Choroid plexus epithelial cell (primary cell): ENCODE measurements around the gene PROX1.

Experiments
- DNase-seq: peaks from one replicate; pipeline ENCODE4 v3.0.0-alpha.2; 2010; ENCODE audit warnings: low read depth
- H3K4me3 ChIP-seq: 2 replicates; pipeline ENCODE4 v1.5.1; 2011; ENCODE audit warnings: low read depth, mild to moderate bottlenecking, control low read depth, low read length, moderate library complexity
- TF ChIP-seq, protein P1 (sequence below): conservative IDR thresholded peaks from 2 replicates; pipeline ENCODE4 v1.5.1; 2011; ENCODE audit warnings: low read depth, mild to moderate bottlenecking, control low read depth, inconsistent platforms, low read length, moderate library complexity

The PROX1 gene, protein sequence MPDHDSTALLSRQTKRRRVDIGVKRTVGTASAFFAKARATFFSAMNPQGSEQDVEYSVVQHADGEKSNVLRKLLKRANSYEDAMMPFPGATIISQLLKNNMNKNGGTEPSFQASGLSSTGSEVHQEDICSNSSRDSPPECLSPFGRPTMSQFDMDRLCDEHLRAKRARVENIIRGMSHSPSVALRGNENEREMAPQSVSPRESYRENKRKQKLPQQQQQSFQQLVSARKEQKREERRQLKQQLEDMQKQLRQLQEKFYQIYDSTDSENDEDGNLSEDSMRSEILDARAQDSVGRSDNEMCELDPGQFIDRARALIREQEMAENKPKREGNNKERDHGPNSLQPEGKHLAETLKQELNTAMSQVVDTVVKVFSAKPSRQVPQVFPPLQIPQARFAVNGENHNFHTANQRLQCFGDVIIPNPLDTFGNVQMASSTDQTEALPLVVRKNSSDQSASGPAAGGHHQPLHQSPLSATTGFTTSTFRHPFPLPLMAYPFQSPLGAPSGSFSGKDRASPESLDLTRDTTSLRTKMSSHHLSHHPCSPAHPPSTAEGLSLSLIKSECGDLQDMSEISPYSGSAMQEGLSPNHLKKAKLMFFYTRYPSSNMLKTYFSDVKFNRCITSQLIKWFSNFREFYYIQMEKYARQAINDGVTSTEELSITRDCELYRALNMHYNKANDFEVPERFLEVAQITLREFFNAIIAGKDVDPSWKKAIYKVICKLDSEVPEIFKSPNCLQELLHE

DNA sequence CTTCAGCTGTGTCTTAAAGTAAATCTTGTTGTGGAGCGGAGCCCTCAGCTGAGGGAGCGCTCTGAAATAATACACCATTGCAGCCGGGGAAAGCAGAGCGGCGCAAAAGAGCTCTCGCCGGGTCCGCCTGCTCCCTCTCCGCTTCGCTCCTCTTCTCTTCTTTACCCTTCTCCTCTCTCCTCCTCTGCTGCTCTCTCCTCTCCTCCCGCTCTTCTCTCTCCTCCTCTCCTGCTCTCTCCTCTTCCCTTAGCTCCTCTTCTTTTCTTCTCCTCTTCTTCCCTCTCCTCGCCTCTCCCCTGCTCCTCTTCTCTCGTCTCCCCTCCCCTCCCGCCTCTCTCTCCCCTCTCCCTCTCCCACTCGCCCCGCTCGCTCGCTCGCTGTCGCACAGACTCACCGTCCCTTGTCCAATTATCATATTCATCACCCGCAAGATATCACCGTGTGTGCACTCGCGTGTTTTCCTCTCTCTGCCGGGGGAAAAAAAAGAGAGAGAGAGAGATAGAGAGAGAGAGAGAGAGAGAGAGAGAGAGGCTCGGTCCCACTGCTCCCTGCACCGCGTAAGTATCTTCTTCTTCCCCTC is at the start of gene PROX1:
PROX1 (plus strand) TSS at position 47 of the 580 bp plus-strand sequence. CDS start 8,563 bp downstream, outside the sequence.
- peak within 1 kb of the TSS; percentile 62 for H3K4me3 ChIP-seq
- TF ChIP-seq, protein P1, sequence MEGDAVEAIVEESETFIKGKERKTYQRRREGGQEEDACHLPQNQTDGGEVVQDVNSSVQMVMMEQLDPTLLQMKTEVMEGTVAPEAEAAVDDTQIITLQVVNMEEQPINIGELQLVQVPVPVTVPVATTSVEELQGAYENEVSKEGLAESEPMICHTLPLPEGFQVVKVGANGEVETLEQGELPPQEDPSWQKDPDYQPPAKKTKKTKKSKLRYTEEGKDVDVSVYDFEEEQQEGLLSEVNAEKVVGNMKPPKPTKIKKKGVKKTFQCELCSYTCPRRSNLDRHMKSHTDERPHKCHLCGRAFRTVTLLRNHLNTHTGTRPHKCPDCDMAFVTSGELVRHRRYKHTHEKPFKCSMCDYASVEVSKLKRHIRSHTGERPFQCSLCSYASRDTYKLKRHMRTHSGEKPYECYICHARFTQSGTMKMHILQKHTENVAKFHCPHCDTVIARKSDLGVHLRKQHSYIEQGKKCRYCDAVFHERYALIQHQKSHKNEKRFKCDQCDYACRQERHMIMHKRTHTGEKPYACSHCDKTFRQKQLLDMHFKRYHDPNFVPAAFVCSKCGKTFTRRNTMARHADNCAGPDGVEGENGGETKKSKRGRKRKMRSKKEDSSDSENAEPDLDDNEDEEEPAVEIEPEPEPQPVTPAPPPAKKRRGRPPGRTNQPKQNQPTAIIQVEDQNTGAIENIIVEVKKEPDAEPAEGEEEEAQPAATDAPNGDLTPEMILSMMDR: peak; percentile 29
- DNase-seq: peak; percentile 86

DNA sequence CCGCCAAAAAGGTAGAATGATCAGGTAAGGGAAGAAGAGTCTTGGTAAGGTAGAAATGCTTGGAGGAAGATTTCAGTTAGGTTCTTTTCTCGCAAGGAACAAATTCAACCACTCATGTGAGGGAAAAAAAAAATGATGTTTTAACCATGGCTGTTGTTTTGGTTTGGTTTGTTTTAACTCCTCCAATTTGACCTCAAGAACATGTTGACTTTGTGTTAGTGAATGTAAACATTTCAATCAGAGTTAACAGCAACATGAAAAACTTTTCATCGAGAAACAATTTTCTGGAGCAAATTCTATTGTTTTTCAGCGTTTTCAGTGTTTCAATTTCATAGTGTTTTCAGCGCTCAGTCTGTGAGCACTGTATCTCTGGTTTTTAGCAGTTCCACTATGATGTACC is 49.0 kb upstream of the PROX1 start:
- no peak overlapping the region for H3K4me3 ChIP-seq
- DNase-seq: no peak
- TF ChIP-seq, protein P1: no peak

DNA sequence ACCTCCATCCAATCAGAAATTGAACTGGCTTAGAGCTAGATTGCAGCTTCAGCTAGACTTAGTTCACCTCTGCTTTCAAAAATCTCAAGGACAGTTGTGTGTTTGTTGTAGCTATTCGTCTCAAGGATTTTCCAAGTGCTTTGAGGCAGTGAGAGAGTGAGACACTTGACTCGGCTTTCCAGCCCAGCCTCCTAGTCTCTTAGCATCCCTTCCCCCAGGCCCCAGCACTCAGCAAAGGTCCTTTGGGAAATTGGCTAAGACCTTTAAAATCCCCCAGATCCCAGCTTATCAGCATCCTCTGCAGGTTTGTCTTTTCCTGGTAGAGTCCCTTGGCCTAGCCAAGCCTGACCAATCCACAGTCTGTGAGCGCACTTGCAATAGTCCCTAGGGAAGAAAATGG is 47.9 kb upstream of the PROX1 start:
- TF ChIP-seq, protein P1: no peak

DNA sequence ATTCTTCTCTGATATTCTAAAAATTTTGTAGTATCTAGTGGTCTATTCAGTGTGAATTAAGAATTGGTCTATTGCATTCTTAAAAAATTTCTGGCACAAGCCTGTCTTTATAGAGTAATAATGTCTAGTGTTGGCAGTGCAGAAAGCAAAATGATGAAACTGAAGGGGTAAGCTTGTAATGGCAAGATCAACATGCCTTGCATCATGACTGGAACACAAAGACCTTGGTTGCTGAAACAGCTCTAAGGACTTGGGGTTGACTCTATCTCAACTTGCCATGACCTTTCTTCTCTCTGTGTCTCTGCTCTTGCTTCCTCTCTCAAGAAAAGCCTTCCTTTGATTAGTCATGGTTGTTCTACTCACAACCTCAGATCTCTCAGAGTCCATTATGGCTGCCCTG is 46.8 kb upstream of the PROX1 start:
- no peak for DNase-seq
- H3K4me3 ChIP-seq: no peak overlapping the region
- TF ChIP-seq, protein P1: no peak

More for the DNA sequence above, 47.9 kb upstream of the PROX1 start:
- H3K4me3 ChIP-seq: no peak overlapping the region
- no peak for DNase-seq

DNA sequence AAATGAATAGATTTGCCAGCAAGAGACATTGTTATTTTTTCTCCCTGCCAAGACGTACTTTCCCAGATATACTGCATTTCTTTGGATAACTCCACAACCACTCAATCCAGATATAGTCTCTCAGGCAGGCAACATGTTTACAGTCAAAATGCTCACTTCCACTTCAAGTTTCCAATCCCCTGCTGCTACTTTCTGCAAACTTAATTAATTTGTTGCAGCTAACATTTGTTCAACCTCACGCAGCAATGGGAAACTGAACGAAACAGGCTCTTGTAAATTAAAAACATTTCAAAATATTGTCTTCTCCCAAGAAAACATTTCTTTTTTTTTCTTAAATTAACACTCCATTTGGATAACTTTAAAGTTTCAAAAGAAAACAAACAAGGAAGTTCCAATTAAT is 45.7 kb upstream of the PROX1 start:
- no peak for DNase-seq
- TF ChIP-seq, protein P1: no peak
- H3K4me3 ChIP-seq: no peak overlapping the region

DNA sequence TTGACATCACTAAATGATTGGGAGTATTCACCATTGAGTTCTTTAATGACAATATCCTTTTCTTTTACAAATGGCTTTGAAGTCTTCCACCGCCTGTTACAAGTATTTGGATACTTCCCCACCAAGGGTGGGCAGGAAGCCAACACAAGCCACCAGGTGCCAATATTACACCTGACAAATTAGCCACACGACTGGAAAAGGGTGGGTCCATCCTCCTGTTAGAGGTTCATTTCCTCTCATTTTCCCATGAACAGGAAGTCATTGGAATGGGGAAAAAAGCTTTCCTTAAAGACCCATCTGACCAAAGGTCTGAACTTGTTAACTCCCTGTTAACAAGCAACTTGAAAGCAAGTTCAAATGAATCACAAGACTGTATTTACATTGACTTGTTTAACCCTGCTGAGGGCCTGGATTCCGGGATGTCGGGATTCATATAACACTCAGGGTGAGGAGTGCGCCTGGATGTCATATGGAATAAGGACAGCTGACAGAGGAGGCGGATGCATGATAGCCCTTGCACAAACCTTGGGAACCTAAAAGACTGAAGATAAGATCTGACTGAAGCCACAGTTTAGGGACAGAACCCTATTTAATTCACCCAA is 40.5 kb upstream of the PROX1 start:
- no peak overlapping the region for H3K4me3 ChIP-seq
- no peak for DNase-seq
- TF ChIP-seq, protein P1: no peak
